Loucy (cell line): Measurements from ENCODE around the gene XPO4.
"Not testable (repeated sequence)": the region's sequence is repeated elsewhere in the genome, so short reads cannot be mapped to it uniquely, and the experiment has no call there.

ENCODE experiments used
- H2AFZ ChIP-seq: fragments of 200-600 bp; sonication (generic); 2 replicates; pipeline ENCODE4 v1.6.0; 2016; ENCODE audit warnings: antibody characterized with exemption, mild to moderate bottlenecking, low read length, moderate library complexity
- H3F3A ChIP-seq: fragments of 200-600 bp; 2 replicates; pipeline ENCODE4 v1.6.0; 2016; ENCODE audit warnings: antibody characterized with exemption, low read depth, mild to moderate bottlenecking
- H3K27me3 ChIP-seq: fragments of 200-600 bp; sonication (generic); 2 replicates; pipeline ENCODE4 v1.6.1; 2014; ENCODE audit warnings: low read length, mild to moderate bottlenecking; ENCODE audit not compliant: insufficient read depth, poor library complexity, severe bottlenecking
- H3K36me3 ChIP-seq: fragments of 200-600 bp; sonication (generic); 2 replicates; pipeline ENCODE4 v1.6.1; 2016; ENCODE audit warnings: low read length; ENCODE audit not compliant: insufficient read depth
- H3K4me1 ChIP-seq: fragments of 200-600 bp; sonication (generic); 2 replicates; pipeline ENCODE4 v1.5.1; 2014; ENCODE audit warnings: low read length, mild to moderate bottlenecking; ENCODE audit not compliant: insufficient read depth, poor library complexity, severe bottlenecking
- H3K4me2 ChIP-seq: fragments of 200-600 bp; sonication (generic); 2 replicates; pipeline ENCODE4 v1.6.0; 2014; ENCODE audit warnings: antibody characterized with exemption, low read length, low read depth, mild to moderate bottlenecking; ENCODE audit not compliant: poor library complexity, severe bottlenecking
- H3K4me3 ChIP-seq: fragments of 200-600 bp; sonication (generic); 2 replicates; pipeline ENCODE4 v1.5.1; 2014; ENCODE audit warnings: low read length, mild to moderate bottlenecking, mixed read lengths; ENCODE audit not compliant: poor library complexity, severe bottlenecking
- H3K79me2 ChIP-seq: fragments of 200-600 bp; sonication (generic); 2 replicates; pipeline ENCODE4 v1.6.1; 2014; ENCODE audit warnings: low read length; ENCODE audit not compliant: insufficient read depth
- H3K9ac ChIP-seq: fragments of 200-600 bp; sonication (generic); 2 replicates; pipeline ENCODE4 v1.6.0; 2014; ENCODE audit warnings: mild to moderate bottlenecking, low read depth, low read length, moderate library complexity; ENCODE audit not compliant: poor library complexity, severe bottlenecking
- H3K9me2 ChIP-seq: fragments of 200-600 bp; sonication (generic); replicated peaks from 2 replicates; pipeline ENCODE4 v1.6.1; 2016; ENCODE audit warnings: low read depth, low read length, mixed read lengths
- H3K9me3 ChIP-seq: fragments of 200-600 bp; sonication (generic); 2 replicates; pipeline ENCODE4 v1.6.1; 2014; ENCODE audit warnings: mild to moderate bottlenecking, antibody characterized with exemption, low read length, low read depth; ENCODE audit not compliant: insufficient read depth
- H4K20me1 ChIP-seq: fragments of 200-600 bp; sonication (generic); 2 replicates; pipeline ENCODE4 v1.6.0; 2014; ENCODE audit warnings: antibody characterized with exemption, low read length, mild to moderate bottlenecking; ENCODE audit not compliant: insufficient read depth, poor library complexity, severe bottlenecking
- CTCF ChIP-seq: fragments of 200-600 bp; sonication (generic); conservative IDR thresholded peaks from 2 replicates; pipeline ENCODE4 v1.5.1; 2014; ENCODE audit warnings: mild to moderate bottlenecking, antibody characterized with exemption, low read length
- EZH2phosphoT487 ChIP-seq: fragments of 200-600 bp; IDR thresholded peaks from 2 replicates; pipeline ENCODE4 v1.6.1; 2018; ENCODE audit warnings: antibody characterized with exemption, mild to moderate bottlenecking, moderate library complexity, borderline replicate concordance

XPO4 gene

GRCh38 chr13:20760872-20761271 is 141.7 kb downstream of the XPO4 start:
- H3K4me3 ChIP-seq, result no peak overlapping the region
- H4K20me1 ChIP-seq, result no peaks in the 10 kb centered on the region
- H3K4me2 ChIP-seq, result no peak overlapping the region
- H3F3A ChIP-seq, result no peaks in the 10 kb centered on the region
- H3K9ac ChIP-seq, result no peak overlapping the region
- no peaks in the 10 kb centered on the region for H3K36me3 ChIP-seq
- no peak overlapping the region for H2AFZ ChIP-seq
- H3K27me3 ChIP-seq, result no peaks in the 10 kb centered on the region
- H3K9me2 ChIP-seq, result no peaks in the 10 kb centered on the region
- no peaks in the 10 kb centered on the region for H3K4me1 ChIP-seq
- no peak for TF ChIP-seq CTCF
- TF ChIP-seq EZH2phosphoT487, result no peak
- 0 out of 2 replicates have a peak, but pooled peaks cover under 1% of the 10 kb centered on the region for H3K9me3 ChIP-seq
- no peaks in the 10 kb centered on the region for H3K79me2 ChIP-seq

- Histone ChIP-seq H3K4me2 (no peak overlapping the region), H3K4me1 (no peaks in the 10 kb centered on the region), H3K79me2 (no peaks in the 10 kb centered on the region), H3K9me3 (peaks cover 13% of the 10 kb centered on the region), H4K20me1 (no peaks in the 10 kb centered on the region), H3K36me3 (no peaks in the 10 kb centered on the region), H2AFZ (no peak overlapping the region), H3K27me3 (no peaks in the 10 kb centered on the region), H3K9ac (no peak overlapping the region), H3F3A (no peaks in the 10 kb centered on the region), H3K9me2 (no peaks in the 10 kb centered on the region), H3K4me3 (no peak overlapping the region)
- no peak for TF ChIP-seq EZH2phosphoT487
- TF ChIP-seq CTCF, result no peak
These were observed 148.5 kb downstream of the XPO4 start for GRCh38 chr13:20754009-20754408.

GRCh38 chr13:20749377-20749776 is 153.2 kb downstream of the XPO4 start:
- Histone ChIP-seq H3K4me2 (no peak overlapping the region), H3K9me2 (no peaks in the 10 kb centered on the region), H2AFZ (no peak overlapping the region), H3K9ac (no peak overlapping the region), H3K4me3 (no peak overlapping the region), H3K4me1 (no peaks in the 10 kb centered on the region), H3K36me3 (no peaks in the 10 kb centered on the region), H3K9me3 (peaks cover 9% of the 10 kb centered on the region), H4K20me1 (no peaks in the 10 kb centered on the region), H3K79me2 (no peaks in the 10 kb centered on the region), H3F3A (no peaks in the 10 kb centered on the region), H3K27me3 (no peaks in the 10 kb centered on the region)
- TF ChIP-seq CTCF (no peak), EZH2phosphoT487 (no peak)

- not testable (repeated sequence) for H3K36me3 ChIP-seq, H2AFZ ChIP-seq, H3K9me2 ChIP-seq, H3K79me2 ChIP-seq, H3K9me3 ChIP-seq, H3F3A ChIP-seq, H3K9ac ChIP-seq, H3K4me3 ChIP-seq, H3K4me2 ChIP-seq, H4K20me1 ChIP-seq, H3K27me3 ChIP-seq, H3K4me1 ChIP-seq
These were observed 158.6 kb downstream of the XPO4 start for GRCh38 chr13:20743830-20744404.
